GM12878 (cell line): ENCODE measurements around the gene CA7.

Experiments used
- BRCA1 ChIP-seq: IDR thresholded peaks from 2 replicates; pipeline ENCODE4 v1.6.1; 2011; ENCODE audit warnings: low read depth, low read length, improper control_type of control experiment
- CBFB ChIP-seq: IDR thresholded peaks from 2 replicates; pipeline ENCODE4 v1.6.1; 2016; ENCODE audit warnings: antibody characterized with exemption, low read depth
- CREB1 ChIP-seq: IDR thresholded peaks from 2 replicates; pipeline ENCODE4 v1.6.1; 2012; ENCODE audit warnings: low read depth, mild to moderate bottlenecking, inconsistent platforms
- FOS ChIP-seq: IDR thresholded peaks from 3 replicates; pipeline ENCODE4 v1.6.1; 2011; ENCODE audit warnings: borderline replicate concordance; ENCODE audit not compliant: insufficient read length; ENCODE audit errors: extremely low read depth
- POLR2A ChIP-seq: IDR thresholded peaks from 2 replicates; pipeline ENCODE4 v1.6.1; 2011; ENCODE audit warnings: low read depth, mild to moderate bottlenecking, low read length
- RFX5 ChIP-seq: IDR thresholded peaks from 2 replicates; pipeline ENCODE4 v1.6.1; 2011; ENCODE audit warnings: low read depth, low read length, improper control_type of control experiment
- SIN3A ChIP-seq: IDR thresholded peaks from 2 replicates; pipeline ENCODE4 v1.6.1; 2012; ENCODE audit warnings: low read depth, low read length, improper control_type of control experiment
- SMAD1 ChIP-seq: fragments of 450-650 bp; IDR thresholded peaks from 2 replicates; pipeline ENCODE4 v1.6.1; 2018; ENCODE audit warnings: mild to moderate bottlenecking, low read depth; ENCODE audit not compliant: partially characterized antibody
- TAF1 ChIP-seq: IDR thresholded peaks from 2 replicates; pipeline ENCODE4 v1.6.1; 2011; ENCODE audit warnings: mild to moderate bottlenecking, low read depth, low read length, borderline replicate concordance
- TF ChIP-seq, protein P1 (sequence below), 3 experiments: IDR thresholded peaks in 2 of 3; conservative IDR thresholded peaks in 1 of 3; 2 replicates each; pipeline ENCODE4 v1.5.1; 2011; ENCODE audit warnings: low read depth in 3 of 3, low read length in 3 of 3, mild to moderate bottlenecking in 3 of 3, control low read depth in 2 of 3, moderate library complexity in 2 of 3, inconsistent platforms in 1 of 3, mixed read lengths in 1 of 3; ENCODE audit not compliant: control insufficient read depth in 2 of 3, insufficient read depth in 1 of 3; ENCODE audit errors: extremely low read depth in 1 of 3
- TF ChIP-seq, protein P2 (sequence below): fragments of 450-650 bp; IDR thresholded peaks from 2 replicates; pipeline ENCODE4 v1.6.1; 2018; ENCODE audit warnings: mild to moderate bottlenecking, low read depth, moderate library complexity; ENCODE audit not compliant: partially characterized antibody
- TF ChIP-seq, protein P3 (sequence below): fragments of 450-650 bp; IDR thresholded peaks from 2 replicates; pipeline ENCODE4 v1.6.1; 2017; ENCODE audit warnings: mild to moderate bottlenecking, moderate library complexity

DNA sequence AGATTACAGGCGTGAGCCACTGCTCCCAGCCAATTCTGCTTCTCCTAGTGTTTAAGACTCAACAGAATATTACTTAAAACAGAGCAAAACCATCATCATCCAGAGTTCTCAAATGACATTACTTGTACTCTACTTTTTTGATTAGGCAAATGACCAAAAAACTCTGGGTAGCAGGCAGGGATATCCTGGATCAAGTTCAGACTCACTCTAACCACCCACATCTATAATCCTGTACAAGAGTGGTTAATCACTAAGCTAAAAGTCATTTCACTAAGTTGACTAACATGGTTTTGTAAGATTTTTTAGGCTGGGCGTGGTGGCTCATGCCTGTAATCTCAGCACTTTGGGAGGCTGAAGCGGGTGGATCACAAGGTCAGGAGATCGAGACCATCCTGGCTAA lies 20.2 kb upstream of the CA7 start:
- TF ChIP-seq TAF1 (no peak), CBFB (no peak), RFX5 (no peak), FOS (no peak), SMAD1 (no peak), POLR2A (no peak), SIN3A (no peak), BRCA1 (no peak), CREB1 (no peak)
- TF ChIP-seq, protein P1, sequence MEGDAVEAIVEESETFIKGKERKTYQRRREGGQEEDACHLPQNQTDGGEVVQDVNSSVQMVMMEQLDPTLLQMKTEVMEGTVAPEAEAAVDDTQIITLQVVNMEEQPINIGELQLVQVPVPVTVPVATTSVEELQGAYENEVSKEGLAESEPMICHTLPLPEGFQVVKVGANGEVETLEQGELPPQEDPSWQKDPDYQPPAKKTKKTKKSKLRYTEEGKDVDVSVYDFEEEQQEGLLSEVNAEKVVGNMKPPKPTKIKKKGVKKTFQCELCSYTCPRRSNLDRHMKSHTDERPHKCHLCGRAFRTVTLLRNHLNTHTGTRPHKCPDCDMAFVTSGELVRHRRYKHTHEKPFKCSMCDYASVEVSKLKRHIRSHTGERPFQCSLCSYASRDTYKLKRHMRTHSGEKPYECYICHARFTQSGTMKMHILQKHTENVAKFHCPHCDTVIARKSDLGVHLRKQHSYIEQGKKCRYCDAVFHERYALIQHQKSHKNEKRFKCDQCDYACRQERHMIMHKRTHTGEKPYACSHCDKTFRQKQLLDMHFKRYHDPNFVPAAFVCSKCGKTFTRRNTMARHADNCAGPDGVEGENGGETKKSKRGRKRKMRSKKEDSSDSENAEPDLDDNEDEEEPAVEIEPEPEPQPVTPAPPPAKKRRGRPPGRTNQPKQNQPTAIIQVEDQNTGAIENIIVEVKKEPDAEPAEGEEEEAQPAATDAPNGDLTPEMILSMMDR (IDR thresholded peaks at IDR 0.05 in 2 of 3, conservative IDR thresholded peaks at IDR 0.05 in 1 of 3; ENCODE audit: control insufficient read depth in 2 of 3, extremely low read depth in 1 of 3, insufficient read depth in 1 of 3, low read depth in 3 of 3, low read length in 3 of 3): no peak
- TF ChIP-seq, protein P2, sequence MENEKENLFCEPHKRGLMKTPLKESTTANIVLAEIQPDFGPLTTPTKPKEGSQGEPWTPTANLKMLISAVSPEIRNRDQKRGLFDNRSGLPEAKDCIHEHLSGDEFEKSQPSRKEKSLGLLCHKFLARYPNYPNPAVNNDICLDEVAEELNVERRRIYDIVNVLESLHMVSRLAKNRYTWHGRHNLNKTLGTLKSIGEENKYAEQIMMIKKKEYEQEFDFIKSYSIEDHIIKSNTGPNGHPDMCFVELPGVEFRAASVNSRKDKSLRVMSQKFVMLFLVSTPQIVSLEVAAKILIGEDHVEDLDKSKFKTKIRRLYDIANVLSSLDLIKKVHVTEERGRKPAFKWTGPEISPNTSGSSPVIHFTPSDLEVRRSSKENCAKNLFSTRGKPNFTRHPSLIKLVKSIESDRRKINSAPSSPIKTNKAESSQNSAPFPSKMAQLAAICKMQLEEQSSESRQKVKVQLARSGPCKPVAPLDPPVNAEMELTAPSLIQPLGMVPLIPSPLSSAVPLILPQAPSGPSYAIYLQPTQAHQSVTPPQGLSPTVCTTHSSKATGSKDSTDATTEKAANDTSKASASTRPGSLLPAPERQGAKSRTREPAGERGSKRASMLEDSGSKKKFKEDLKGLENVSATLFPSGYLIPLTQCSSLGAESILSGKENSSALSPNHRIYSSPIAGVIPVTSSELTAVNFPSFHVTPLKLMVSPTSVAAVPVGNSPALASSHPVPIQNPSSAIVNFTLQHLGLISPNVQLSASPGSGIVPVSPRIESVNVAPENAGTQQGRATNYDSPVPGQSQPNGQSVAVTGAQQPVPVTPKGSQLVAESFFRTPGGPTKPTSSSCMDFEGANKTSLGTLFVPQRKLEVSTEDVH: no peak
- TF ChIP-seq, protein P3, sequence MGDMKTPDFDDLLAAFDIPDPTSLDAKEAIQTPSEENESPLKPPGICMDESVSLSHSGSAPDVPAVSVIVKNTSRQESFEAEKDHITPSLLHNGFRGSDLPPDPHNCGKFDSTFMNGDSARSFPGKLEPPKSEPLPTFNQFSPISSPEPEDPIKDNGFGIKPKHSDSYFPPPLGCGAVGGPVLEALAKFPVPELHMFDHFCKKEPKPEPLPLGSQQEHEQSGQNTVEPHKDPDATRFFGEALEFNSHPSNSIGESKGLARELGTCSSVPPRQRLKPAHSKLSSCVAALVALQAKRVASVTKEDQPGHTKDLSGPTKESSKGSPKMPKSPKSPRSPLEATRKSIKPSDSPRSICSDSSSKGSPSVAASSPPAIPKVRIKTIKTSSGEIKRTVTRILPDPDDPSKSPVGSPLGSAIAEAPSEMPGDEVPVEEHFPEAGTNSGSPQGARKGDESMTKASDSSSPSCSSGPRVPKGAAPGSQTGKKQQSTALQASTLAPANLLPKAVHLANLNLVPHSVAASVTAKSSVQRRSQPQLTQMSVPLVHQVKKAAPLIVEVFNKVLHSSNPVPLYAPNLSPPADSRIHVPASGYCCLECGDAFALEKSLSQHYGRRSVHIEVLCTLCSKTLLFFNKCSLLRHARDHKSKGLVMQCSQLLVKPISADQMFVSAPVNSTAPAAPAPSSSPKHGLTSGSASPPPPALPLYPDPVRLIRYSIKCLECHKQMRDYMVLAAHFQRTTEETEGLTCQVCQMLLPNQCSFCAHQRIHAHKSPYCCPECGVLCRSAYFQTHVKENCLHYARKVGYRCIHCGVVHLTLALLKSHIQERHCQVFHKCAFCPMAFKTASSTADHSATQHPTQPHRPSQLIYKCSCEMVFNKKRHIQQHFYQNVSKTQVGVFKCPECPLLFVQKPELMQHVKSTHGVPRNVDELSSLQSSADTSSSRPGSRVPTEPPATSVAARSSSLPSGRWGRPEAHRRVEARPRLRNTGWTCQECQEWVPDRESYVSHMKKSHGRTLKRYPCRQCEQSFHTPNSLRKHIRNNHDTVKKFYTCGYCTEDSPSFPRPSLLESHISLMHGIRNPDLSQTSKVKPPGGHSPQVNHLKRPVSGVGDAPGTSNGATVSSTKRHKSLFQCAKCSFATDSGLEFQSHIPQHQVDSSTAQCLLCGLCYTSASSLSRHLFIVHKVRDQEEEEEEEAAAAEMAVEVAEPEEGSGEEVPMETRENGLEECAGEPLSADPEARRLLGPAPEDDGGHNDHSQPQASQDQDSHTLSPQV: no peak
